A673 (cell line): Measurements from ENCODE around the gene MPPED2. TPM values are rescaled to one million over a fixed set of nuclear protein-coding genes. Genes with fewer than 3 reads are reported as not detected.

ENCODE experiments used
- BruUV-seq: library from RNA; stranded (reverse); fragments of 400-500 nt; replicated peaks from 2 replicates; lab custom pipeline; 2021; lab: Mats Ljungman, UMichigan
- CTCF ChIA-PET: fragments of 300-600 bp; sonication (Branson Sonifier 250); formaldehyde crosslinking; loops from one replicate; lab custom pipeline; 2022; ENCODE audit warnings: antibody characterized with exemption; lab: Charles Lee
- POLR2A ChIA-PET: fragments of 300-600 bp; sonication (Branson Sonifier 250); formaldehyde crosslinking; loops from one replicate; lab custom pipeline; 2022; ENCODE audit warnings: antibody characterized with exemption; ENCODE audit not compliant: low non-redundant PET; lab: Charles Lee
- DNase-seq: peaks from one replicate; pipeline ENCODE4 v3.0.0-alpha.2; 2015; ENCODE audit warnings: low spot score
- H3K27ac ChIP-seq: fragments of 200-600 bp; sonication (generic); 2 replicates; pipeline ENCODE4 v1.5.1; 2016; ENCODE audit warnings: mixed run types, low read depth, mild to moderate bottlenecking, mixed read lengths, antibody characterized with exemption, low read length; ENCODE audit not compliant: poor library complexity, severe bottlenecking
- H3K27me3 ChIP-seq: fragments of 200-600 bp; sonication (generic); replicated peaks from 2 replicates; pipeline ENCODE4 v1.6.1; 2017; ENCODE audit warnings: mixed run types, low read depth, mild to moderate bottlenecking, mixed read lengths, antibody characterized with exemption, low read length; ENCODE audit not compliant: insufficient read depth, poor library complexity
- H3K36me3 ChIP-seq: fragments of 200-600 bp; sonication (generic); 2 replicates; pipeline ENCODE4 v1.6.1; 2016; ENCODE audit warnings: mixed run types, mild to moderate bottlenecking, mixed read lengths, antibody characterized with exemption, low read length; ENCODE audit not compliant: insufficient read depth, poor library complexity, severe bottlenecking
- H3K4me1 ChIP-seq: fragments of 200-600 bp; sonication (generic); 2 replicates; pipeline ENCODE4 v1.6.1; 2017; ENCODE audit warnings: mixed run types, mild to moderate bottlenecking, mixed read lengths, antibody characterized with exemption, low read length; ENCODE audit not compliant: insufficient read depth, poor library complexity, severe bottlenecking
- H3K4me3 ChIP-seq: fragments of 200-600 bp; sonication (generic); 2 replicates; pipeline ENCODE4 v1.5.1; 2016; ENCODE audit warnings: low read depth, mixed run types, mild to moderate bottlenecking, mixed read lengths, low read length; ENCODE audit not compliant: poor library complexity, severe bottlenecking
- H3K9me3 ChIP-seq: fragments of 200-600 bp; sonication (generic); 2 replicates; pipeline ENCODE4 v1.6.1; 2016; ENCODE audit warnings: mixed run types, low read depth, mild to moderate bottlenecking, mixed read lengths, antibody characterized with exemption, low read length; ENCODE audit not compliant: poor library complexity, severe bottlenecking
- CTCF ChIP-seq: fragments of 300-800, 200-600 bp; sonication (generic); conservative IDR thresholded peaks from 2 replicates; pipeline ENCODE4 v1.5.1; 2017; ENCODE audit warnings: low read depth, mild to moderate bottlenecking, antibody characterized with exemption, low read length, moderate library complexity, mixed read lengths
- EZH2 ChIP-seq: fragments of 200-600 bp; sonication (generic); IDR thresholded peaks from 2 replicates; pipeline ENCODE4 v1.6.1; 2017; ENCODE audit warnings: borderline replicate concordance, low read depth, mild to moderate bottlenecking, mixed read lengths, antibody characterized with exemption, low read length; ENCODE audit not compliant: poor library complexity, severe bottlenecking
- intact Hi-C: fragments of 100-400 bp; cut with micrococcal nuclease; formaldehyde crosslinking; loops from one replicate; pipeline ENCODE4 v1.10.0; 2022; ENCODE audit not compliant: unreplicated experiment
- total RNA-seq: library from RNA; stranded (reverse); gene quantifications from 2 replicates; pipeline ENCODE4 v1.2.3, GENCODE V29; 2021

The MPPED2 gene
- total RNA-seq, 1 experiment from 2014 or later: 2.0 TPM

- ChIA-PET POLR2A (no interaction called here), CTCF (no interaction called here)
- no TSS peak for BruUV-seq
- peaks cover 6% of the 10 kb centered on the region for H3K27me3 ChIP-seq
- DNase-seq: no peak
- no peaks in the 10 kb centered on the region for H3K4me1 ChIP-seq
- H3K27ac ChIP-seq: no peak overlapping the region
- no peaks in the 10 kb centered on the region for H3K36me3 ChIP-seq
- TF ChIP-seq CTCF: no peak
- TF ChIP-seq EZH2: no peak
- H3K4me3 ChIP-seq: no peak overlapping the region
- intact Hi-C loops: no loop called here
- no peaks in the 10 kb centered on the region for H3K9me3 ChIP-seq
Measured at GRCh38 chr11:30535818-30536217, 50.3 kb downstream of the MPPED2 start.

GRCh38 chr11:30533445-30533947 lies 52.7 kb downstream of the MPPED2 start:
- Histone ChIP-seq H3K4me3 (no peak overlapping the region), H3K27ac (no peak overlapping the region), H3K27me3 (peaks cover 6% of the 10 kb centered on the region), H3K36me3 (no peaks in the 10 kb centered on the region), H3K4me1 (no peaks in the 10 kb centered on the region), H3K9me3 (no peaks in the 10 kb centered on the region)
- no TSS peak for BruUV-seq
- ChIA-PET POLR2A (no interaction called here), CTCF (no interaction called here)
- no peak for TF ChIP-seq EZH2
- no peak for TF ChIP-seq CTCF
- no peak for DNase-seq
- intact Hi-C loops: no loop called here

- CTCF ChIA-PET: no interaction called here
- no TSS peak for BruUV-seq
Measured at GRCh38 chr11:30527566-30527965, 58.6 kb downstream of the MPPED2 start.

More at GRCh38 chr11:30527566-30527965, 58.6 kb downstream of the MPPED2 start:
- no peak for DNase-seq
- TF ChIP-seq EZH2 (no peak), CTCF (no peak)
- POLR2A ChIA-PET: no interaction called here
- Histone ChIP-seq H3K27me3 (no peaks in the 10 kb centered on the region), H3K4me3 (no peak overlapping the region), H3K27ac (no peak overlapping the region), H3K36me3 (no peaks in the 10 kb centered on the region), H3K4me1 (no peaks in the 10 kb centered on the region), H3K9me3 (no peaks in the 10 kb centered on the region)
- intact Hi-C loops: no loop called here
